Measurements from ENCODE around the gene CDADC1.

- TF ChIP-seq CTCF (IDR thresholded peaks at IDR 0.05) (no peak), POLR2A (IDR thresholded peaks at IDR 0.05) (no peak)
These were observed 61.2 kb downstream of the CDADC1 start for GRCh38 chr13:49308921-49309408.

Data from esophagus squamous epithelium (tissue), 4 donors.